Astrocyte of the cerebellum (primary cell): ENCODE results near the gene IP6K3.

Experiments
- DNase-seq: peaks from one replicate; pipeline ENCODE4 v3.0.0-alpha.2; 2011; ENCODE audit warnings: low read depth
- H3K4me3 ChIP-seq: 2 replicates; pipeline ENCODE4 v1.5.1; 2011; ENCODE audit warnings: mild to moderate bottlenecking, low read depth, low read length, moderate library complexity
- CTCF ChIP-seq: IDR thresholded peaks from 2 replicates; pipeline ENCODE4 v1.5.1; 2012; ENCODE audit warnings: low read length, low read depth, moderate library complexity, mild to moderate bottlenecking; ENCODE audit errors: missing control alignments
- in situ Hi-C: cut with HindIII; loops from 2 replicates; pipeline ENCODE4 v1.10.0; 2017; ENCODE audit warnings: low sequenced_read_pairs

IP6K3 gene

DNA sequence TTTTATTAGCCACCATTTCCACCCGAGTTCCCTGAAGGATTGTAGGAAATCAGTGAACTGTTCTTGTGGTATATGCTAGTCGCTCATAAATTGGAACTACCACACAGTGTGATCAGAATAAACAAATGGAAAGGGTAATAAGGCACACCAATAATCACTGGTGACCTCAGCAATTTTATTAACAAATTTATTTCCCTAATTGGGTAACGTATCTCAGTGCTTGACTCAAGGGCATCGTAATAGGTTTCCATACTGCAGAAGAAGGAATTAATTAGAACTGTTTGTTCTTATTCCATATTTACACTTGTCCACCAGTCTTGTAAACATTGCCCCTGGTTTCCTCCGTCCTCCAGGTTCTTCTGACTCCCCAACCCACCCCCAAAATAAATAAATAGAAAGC is 25.2 kb downstream of the IP6K3 start:
- H3K4me3 ChIP-seq, result no peak overlapping the region
- in situ Hi-C loops, result no loop called here
- TF ChIP-seq CTCF, result no peak
- no peak for DNase-seq

DNA sequence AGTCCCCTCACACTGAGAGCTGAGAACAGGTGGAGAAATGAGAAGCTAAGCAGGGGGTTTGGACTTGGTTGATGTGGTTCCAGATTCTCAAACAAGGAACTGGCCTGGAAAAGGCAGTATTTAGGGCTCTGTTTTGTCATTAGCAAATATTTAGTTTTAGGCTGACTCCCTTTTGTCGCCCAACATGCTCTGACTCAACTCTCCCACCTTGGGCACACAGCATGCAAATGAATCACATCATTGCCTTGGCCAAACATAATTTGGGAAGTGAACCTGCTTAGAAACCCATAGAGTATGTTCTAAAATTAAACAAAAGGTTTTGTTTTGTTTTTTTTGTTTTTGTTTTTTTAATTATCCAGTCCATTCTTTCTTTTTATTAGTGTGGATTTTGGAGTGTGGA is 25.7 kb downstream of the IP6K3 start:
- DNase-seq, result no peak
- no peak overlapping the region for H3K4me3 ChIP-seq
- TF ChIP-seq CTCF, result no peak
- in situ Hi-C loops, result no loop called here

DNA sequence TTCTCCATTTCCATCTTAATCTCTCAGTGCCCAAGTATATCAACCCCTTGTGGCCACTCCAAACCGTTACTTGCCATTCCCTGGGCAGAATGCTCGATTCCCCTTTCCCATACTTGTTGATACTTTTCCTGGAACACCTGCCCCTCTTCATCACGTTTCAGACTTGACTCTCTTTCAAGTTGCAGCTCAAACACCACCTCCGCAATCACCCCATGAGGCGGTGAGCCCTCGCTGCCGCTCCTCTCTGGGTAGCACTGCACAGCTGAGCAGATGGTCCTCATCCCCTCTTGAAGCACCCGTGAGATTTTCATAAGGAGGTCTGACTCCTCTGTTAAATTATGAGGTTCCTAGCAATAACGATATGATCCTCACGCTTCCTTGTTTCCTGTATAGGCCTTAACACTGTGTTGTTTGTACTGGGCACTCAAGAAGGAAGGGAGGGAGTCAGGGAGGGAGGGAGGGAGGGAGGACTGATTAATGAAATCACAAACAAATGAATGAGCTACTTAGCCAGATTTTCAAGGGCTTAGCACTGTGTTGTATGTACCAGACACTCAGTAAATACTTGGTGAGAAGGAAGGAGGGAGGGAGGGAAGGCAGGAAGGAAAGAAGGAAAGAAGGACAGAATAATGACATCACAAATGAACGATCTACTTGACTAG is 27.2 kb downstream of the IP6K3 start:
- H3K4me3 ChIP-seq, result no peak overlapping the region
- TF ChIP-seq CTCF, result no peak
- in situ Hi-C loops, result loop anchor here (10.0 kb wide), 1 partner anchor 115 kb away; no protein-coding TSS in a partner anchor
- DNase-seq, result no peak

- no peak for DNase-seq
- TF ChIP-seq CTCF, result no peak
- no peak overlapping the region for H3K4me3 ChIP-seq
- in situ Hi-C loops, result loop anchor here (10.0 kb wide), 1 partner anchor 114 kb away; no protein-coding TSS in a partner anchor
These were observed 28.0 kb downstream of the IP6K3 start for GRCh38 chr6:33718713-33719112.

DNA sequence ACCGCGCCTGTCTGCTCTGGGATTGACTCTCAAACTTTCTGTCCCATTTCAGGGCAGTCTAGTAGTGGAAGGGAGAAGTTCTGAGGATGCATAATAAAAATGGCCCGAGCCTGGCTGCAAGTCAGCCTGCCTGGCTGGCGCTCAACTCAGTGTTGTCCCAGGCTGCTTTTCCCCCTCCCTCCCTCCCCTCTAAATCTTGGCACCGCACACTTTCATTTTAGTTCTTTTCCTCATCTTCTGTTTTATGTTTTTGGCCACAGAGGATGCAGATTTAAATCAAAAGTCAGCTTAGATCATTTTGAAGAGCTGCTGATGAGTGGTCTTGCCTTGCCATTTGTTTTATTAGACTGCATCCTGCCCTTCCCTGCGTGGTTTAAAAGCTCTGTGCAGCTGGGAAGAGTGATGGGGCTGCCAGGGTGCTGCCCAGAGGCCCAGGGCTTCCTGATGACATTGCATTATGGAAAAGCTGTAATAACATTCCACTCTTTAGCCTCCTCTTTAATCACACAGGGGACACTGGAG is 28.7 kb downstream of the IP6K3 start:
- DNase-seq, result no peak
- in situ Hi-C loops, result loop anchor here (10.0 kb wide), 1 partner anchor 113 kb away; no protein-coding TSS in a partner anchor

More for the DNA sequence above, 28.7 kb downstream of the IP6K3 start:
- H3K4me3 ChIP-seq, result no peak overlapping the region
- TF ChIP-seq CTCF, result no peak
